GM21723 (cell line): Measurements from ENCODE around the gene IRF5.

ENCODE experiments used
- ATAC-seq: cut with Tn5 transposase; IDR thresholded peaks from one replicate; pipeline ENCODE4 v1.9.1; 2021; ENCODE audit warnings: mild to moderate bottlenecking, moderate library complexity; ENCODE audit not compliant: unreplicated experiment

The IRF5 gene

GRCh38 chr7:128937647-128938543 lies at the start of gene IRF5:
TSS of gene IRF5 (plus strand) at chr7:128937927. CDS start at chr7:128942082, 4,155 bp downstream.
- no peak for ATAC-seq

GRCh38 chr7:128888039-128888755 lies 49.5 kb upstream of the IRF5 start:
- ATAC-seq, result no peak

- no peak for ATAC-seq
These were observed 49.0 kb upstream of the IRF5 start for GRCh38 chr7:128888756-128889095.

- ATAC-seq, result no peak
These were observed 48.6 kb upstream of the IRF5 start for GRCh38 chr7:128889121-128889520.

- ATAC-seq, result no peak
These were observed 47.2 kb upstream of the IRF5 start for GRCh38 chr7:128890306-128891109.

GRCh38 chr7:128891110-128891941 lies 46.4 kb upstream of the IRF5 start:
- no peak for ATAC-seq

- no peak for ATAC-seq
These were observed 45.8 kb upstream of the IRF5 start for GRCh38 chr7:128891942-128892269.

GRCh38 chr7:128892521-128893250 lies 45.0 kb upstream of the IRF5 start:
- no peak for ATAC-seq

GRCh38 chr7:128893251-128894100 lies 44.3 kb upstream of the IRF5 start:
- no peak for ATAC-seq

GRCh38 chr7:128894101-128894440 lies 43.7 kb upstream of the IRF5 start:
- no peak for ATAC-seq

GRCh38 chr7:128895320-128895719 lies 42.4 kb upstream of the IRF5 start:
- no peak for ATAC-seq

GRCh38 chr7:128899392-128899791 lies 38.3 kb upstream of the IRF5 start:
- ATAC-seq, result no peak

- ATAC-seq, result no peak
These were observed 37.5 kb upstream of the IRF5 start for GRCh38 chr7:128900237-128900636.

- ATAC-seq, result no peak
These were observed 34.8 kb upstream of the IRF5 start for GRCh38 chr7:128902761-128903585.

- no peak for ATAC-seq
These were observed 33.9 kb upstream of the IRF5 start for GRCh38 chr7:128903621-128904361.

- ATAC-seq, result no peak
These were observed 33.1 kb upstream of the IRF5 start for GRCh38 chr7:128904381-128905197.
